ENCODE results near the gene SLC12A9.
"Not testable (repeated sequence)": the region's sequence is repeated elsewhere in the genome, so short reads cannot be mapped to it uniquely, and the experiment has no call there.

SLC12A9 gene

GRCh38 chr7:100895956-100896731, 43.6 kb downstream of the SLC12A9 start:
- DNase-seq (ENCODE audit: low spot score): peak; percentile 73

DNA sequence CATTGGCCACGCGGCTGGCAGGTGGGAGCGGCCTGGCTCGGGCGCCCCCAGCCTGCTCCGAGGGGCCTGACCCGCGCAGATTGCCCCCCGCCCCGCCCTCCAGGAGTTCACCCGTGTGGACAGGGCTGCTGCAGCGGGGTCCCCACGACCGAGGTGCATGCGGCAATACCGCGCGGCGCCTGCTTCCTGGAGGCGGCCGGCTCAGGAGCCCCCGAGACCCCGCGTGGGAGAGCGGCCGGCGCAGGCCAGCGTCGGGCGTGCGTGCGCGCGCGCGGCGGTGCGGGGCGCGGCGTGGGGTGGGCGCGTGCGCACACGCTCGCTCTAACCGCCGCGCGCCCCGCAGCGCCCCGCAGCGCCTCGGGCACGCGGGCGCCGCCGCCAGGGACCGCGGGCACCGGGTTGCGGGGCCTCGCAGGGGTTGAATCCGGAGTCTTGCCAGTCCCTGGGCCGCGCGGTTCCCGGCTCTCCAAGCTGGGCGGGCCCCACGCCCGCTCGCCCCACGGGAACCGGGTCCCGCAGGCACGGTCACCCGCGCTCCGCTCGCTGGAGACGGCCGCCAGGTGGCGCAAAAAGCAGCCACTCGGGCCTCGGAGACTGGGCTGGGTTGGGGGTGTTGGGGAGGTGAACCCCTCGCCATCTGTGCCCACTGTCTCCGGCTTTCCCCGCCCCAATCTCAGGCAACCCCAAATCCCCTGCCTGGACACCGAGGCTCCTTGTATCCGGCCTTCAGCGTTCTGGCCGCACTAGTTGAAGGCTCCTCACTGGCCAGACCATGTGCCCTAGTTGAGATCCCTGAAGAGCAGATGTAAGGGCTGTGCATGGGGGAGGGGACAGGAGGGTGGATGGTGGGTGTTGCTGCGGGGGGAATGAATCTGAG, 44.5 kb downstream of the SLC12A9 start:
- peak; percentile 86 for DNase-seq (ENCODE audit: low spot score)

DNA sequence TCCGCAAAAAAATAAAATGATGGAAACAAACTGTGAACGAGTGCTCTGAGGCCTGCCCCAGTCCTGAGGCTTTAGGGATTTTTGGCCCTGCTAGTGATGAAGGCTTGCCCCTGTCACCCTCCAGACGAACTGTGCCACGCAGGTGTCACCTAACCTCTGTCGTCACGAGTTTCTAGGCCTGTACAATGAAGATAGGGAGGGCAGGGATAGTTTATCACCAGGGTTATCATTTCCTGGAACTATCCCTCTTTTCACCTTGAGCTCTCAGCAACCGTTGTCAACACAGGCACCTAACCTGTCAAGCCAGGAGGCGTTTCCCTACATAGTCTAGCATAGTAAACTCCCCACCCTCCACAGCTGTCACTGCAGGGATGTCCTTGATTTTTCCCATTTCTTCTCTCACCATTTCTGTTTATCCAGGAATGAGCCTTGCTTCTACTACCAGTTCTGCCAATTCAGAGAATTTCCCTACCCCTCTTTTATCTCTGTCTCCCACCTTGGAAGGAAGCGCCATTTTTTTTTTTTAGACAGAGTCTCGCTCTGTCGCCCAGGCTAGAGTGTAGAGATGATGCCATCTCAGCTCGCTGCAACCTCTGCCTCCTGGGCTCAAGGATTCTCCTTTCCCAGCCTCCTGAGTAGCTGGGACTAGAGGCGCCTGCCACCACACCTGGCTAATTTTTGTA, 45.4 kb downstream of the SLC12A9 start:
- DNase-seq (ENCODE audit: low spot score): peak; percentile 15

- no peak for DNase-seq (ENCODE audit: low spot score)
Observed at GRCh38 chr7:100899432-100899831, 46.9 kb downstream of the SLC12A9 start.

- DNase-seq (ENCODE audit: low spot score): no peak
Observed at GRCh38 chr7:100900978-100901377, 48.5 kb downstream of the SLC12A9 start.

DNA sequence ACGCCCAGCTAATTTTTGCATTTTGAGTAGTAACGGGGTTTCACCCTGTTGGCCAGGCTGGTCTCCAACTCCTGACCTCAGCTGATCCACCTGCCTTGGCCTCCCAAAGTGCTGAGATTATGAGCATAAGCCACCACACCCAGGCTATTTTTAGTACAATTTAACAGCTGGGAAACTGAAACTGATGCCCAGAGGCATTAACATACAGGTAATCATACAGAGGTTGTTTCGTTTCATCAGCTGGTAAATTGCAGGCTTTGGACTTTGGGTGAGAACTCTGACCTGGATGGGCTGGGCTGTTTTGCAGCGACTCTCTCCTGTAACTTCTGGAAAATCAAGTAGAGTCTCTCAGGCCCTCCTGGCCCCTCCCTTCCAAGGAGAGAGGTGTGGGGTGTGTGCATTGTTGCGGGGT, 49.4 kb downstream of the SLC12A9 start:
- DNase-seq (ENCODE audit: low spot score): no peak

DNA sequence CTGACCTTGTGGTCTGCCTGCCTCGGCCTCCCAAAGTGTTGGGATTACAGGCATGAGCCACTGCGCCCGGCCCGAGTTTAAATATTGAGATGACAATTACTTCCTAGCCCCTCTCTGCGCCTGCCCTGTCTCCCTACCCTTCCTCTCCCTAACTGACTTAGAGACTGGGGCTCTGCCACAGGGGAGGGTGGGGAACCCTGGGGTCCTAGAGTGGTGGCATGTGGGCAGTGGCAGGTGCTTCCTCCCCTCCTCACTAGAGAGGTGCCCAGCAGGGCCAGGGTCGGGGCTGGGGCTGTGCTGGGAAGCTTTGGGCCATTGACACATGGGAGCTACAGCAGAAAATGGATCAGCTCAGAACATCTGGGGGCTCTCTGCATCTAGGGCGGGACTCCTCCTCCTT, 50.1 kb downstream of the SLC12A9 start:
- DNase-seq (ENCODE audit: low spot score): peak; percentile 10

- no peak for DNase-seq (ENCODE audit: low spot score)
Observed at GRCh38 chr7:100908512-100908911, 56.0 kb downstream of the SLC12A9 start.

GRCh38 chr7:100910443-100910842, 57.9 kb downstream of the SLC12A9 start:
- not testable (repeated sequence) for DNase-seq (ENCODE audit: low spot score)

- DNase-seq (ENCODE audit: low spot score): no peak
Observed at GRCh38 chr7:100911484-100911883, 59.0 kb downstream of the SLC12A9 start.

- DNase-seq (ENCODE audit: low spot score): no peak
Observed at GRCh38 chr7:100914208-100914878, 61.8 kb downstream of the SLC12A9 start.

DNA sequence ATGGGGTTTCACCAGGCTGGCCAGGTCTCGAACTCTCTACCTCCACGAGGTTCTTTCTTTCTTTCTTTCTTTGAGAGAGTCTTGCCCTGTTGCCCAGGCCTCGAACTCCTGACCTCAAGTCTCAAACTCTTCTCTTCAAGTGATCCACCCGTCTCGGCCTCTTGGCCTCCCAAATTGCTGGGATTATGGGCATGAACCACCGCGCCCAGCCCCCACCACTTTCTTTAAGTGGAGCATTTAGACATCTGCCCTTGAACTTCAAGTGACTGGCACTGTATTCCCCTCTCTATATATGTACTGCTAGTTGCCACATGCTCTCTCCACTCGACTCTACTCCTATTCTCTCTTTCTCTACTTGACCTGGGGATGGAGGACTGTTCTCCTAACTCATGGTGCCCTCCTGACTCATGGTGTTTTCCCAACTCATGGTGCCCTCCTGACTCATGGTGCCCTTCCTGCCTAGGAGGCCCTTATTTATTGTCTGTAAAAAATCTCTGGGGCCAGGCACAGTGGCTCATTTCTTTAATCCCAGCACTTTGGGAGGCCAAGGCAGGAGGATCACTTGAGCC, 62.5 kb downstream of the SLC12A9 start:
- DNase-seq (ENCODE audit: low spot score): no peak
